Sciatic nerve (tissue), 2 donors: Measurements from ENCODE around the gene CRADD. TPM values are rescaled to one million over a fixed set of nuclear protein-coding genes. Genes with fewer than 3 reads are reported as not detected.
"Not testable (repeated sequence)": the region's sequence is repeated elsewhere in the genome, so short reads cannot be mapped to it uniquely, and the experiment has no call there.

ENCODE experiments used
- ATAC-seq: fragments of 200-7000 bp; cut with Tn5 transposase; one replicate; pipeline ENCODE4 v1.9.1; 2020; ENCODE audit warnings: mild to moderate bottlenecking, moderate library complexity
- DNase-seq: peaks from one replicate; pipeline ENCODE4 v3.0.0-alpha.2; 2020; ENCODE audit warnings: low spot score
- intact Hi-C: fragments of 100-400 bp; cut with DNase I; formaldehyde crosslinking; loops from one replicate; pipeline ENCODE4 v1.14.2; 2022
- total RNA-seq: library from RNA; stranded (reverse); fragmentation: NEBNext Ultra II Directional; extraction: Animal tissue kit (Norgen Biotek cat#: 25700); gene quantifications from one replicate; pipeline ENCODE4 v1.2.1, GENCODE V29; 2021
- donor health status: DM: no; HTN: no; CAD: no.
- donor health status: DM: no; HTN: no; CAD: no.

The CRADD gene
- total RNA-seq, 1 donor from 2014 or later, result 20.6 TPM

- ATAC-seq, result no peak
- DNase-seq, result no peak
- intact Hi-C loops, result no loop called here
Observed at GRCh38 chr12:93772003-93772700, 95.0 kb downstream of the CRADD start.

- no peak for ATAC-seq
- DNase-seq, result no peak
- intact Hi-C loops, result no loop called here
Observed at GRCh38 chr12:93773122-93773871, 96.1 kb downstream of the CRADD start.

- intact Hi-C loops, result no loop called here
- ATAC-seq, result peak; percentile 21
- DNase-seq, result no peak
Observed at GRCh38 chr12:93776581-93777018, 99.4 kb downstream of the CRADD start.

- intact Hi-C loops, result no loop called here
- no peak for DNase-seq
- peak; percentile 92 for ATAC-seq
Observed at GRCh38 chr12:93777254-93777653, 100.1 kb downstream of the CRADD start.

- intact Hi-C loops, result no loop called here
- DNase-seq (no peak), ATAC-seq (peak; percentile 82)
Observed at GRCh38 chr12:93778306-93778705, 101.1 kb downstream of the CRADD start.

- intact Hi-C loops, result no loop called here
- ATAC-seq, result no peak
- no peak for DNase-seq
Observed at GRCh38 chr12:93778766-93779165, 101.6 kb downstream of the CRADD start.

GRCh38 chr12:93780101-93780641 lies 103.0 kb downstream of the CRADD start:
- intact Hi-C loops, result no loop called here
- no peak for DNase-seq
- no peak for ATAC-seq

- intact Hi-C loops, ATAC-seq, DNase-seq: not testable (repeated sequence)
Observed at GRCh38 chr12:93780886-93781285, 103.7 kb downstream of the CRADD start.

GRCh38 chr12:93781961-93782360 lies 104.8 kb downstream of the CRADD start:
- DNase-seq, intact Hi-C loops, ATAC-seq: not testable (repeated sequence)

- DNase-seq, result no peak
- no peak for ATAC-seq
- intact Hi-C loops, result no loop called here
Observed at GRCh38 chr12:93782853-93783252, 105.7 kb downstream of the CRADD start.

GRCh38 chr12:93783832-93784231 lies 106.7 kb downstream of the CRADD start:
- intact Hi-C loops, result no loop called here
- ATAC-seq (peak; percentile 22), DNase-seq (no peak)

- DNase-seq, result no peak
- intact Hi-C loops, result no loop called here
- peak; percentile 90 for ATAC-seq
Observed at GRCh38 chr12:93784339-93785086, 107.3 kb downstream of the CRADD start.

GRCh38 chr12:93785249-93786010 lies 108.3 kb downstream of the CRADD start:
- ATAC-seq (peak; percentile 94), DNase-seq (no peak)
- intact Hi-C loops, result no loop called here

GRCh38 chr12:93786656-93787397 lies 109.7 kb downstream of the CRADD start:
- no peak for DNase-seq
- intact Hi-C loops, result no loop called here
- no peak for ATAC-seq

GRCh38 chr12:93788853-93789252 lies 111.7 kb downstream of the CRADD start:
- ATAC-seq (no peak), DNase-seq (no peak)
- intact Hi-C loops, result no loop called here

GRCh38 chr12:93789767-93790166 lies 112.6 kb downstream of the CRADD start:
- ATAC-seq, result no peak
- intact Hi-C loops, result no loop called here
- DNase-seq, result no peak

- DNase-seq (no peak), ATAC-seq (no peak)
- intact Hi-C loops, result no loop called here
Observed at GRCh38 chr12:93790472-93791152, 113.4 kb downstream of the CRADD start.

GRCh38 chr12:93793007-93793406 lies 115.8 kb downstream of the CRADD start:
- intact Hi-C loops, result no loop called here
- ATAC-seq (no peak), DNase-seq (no peak)
